Jurkat, Clone E6-1 (cell line): ENCODE data around the gene AOAH.

ENCODE experiments used
- DNase-seq: peaks from one replicate; pipeline ENCODE4 v3.0.0-alpha.2; 2011; ENCODE audit warnings: low read depth, low spot score
- H3K4me3 ChIP-seq: 2 replicates; pipeline ENCODE4 v1.5.1; 2011; ENCODE audit warnings: mild to moderate bottlenecking, low read length, control low read depth, moderate library complexity

Gene AOAH

DNA sequence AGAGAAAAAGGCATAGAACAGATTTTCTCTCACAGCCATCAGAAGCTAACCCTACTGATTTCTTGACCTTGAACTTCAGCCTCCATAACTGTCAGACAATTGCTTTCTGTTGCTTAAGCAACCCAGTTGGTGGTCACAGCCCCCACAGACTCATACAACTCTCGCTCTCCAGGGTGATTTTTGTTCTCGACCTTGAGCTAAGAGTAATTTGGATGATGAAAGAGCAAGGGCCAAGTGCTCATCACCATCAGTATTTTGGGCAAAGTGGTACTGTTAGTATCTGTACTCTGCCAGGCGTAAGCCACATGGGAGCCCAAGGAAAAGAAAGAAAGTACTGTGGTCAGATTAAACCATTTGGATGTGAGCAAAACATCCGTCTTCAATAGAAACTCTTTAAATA is 81.9 kb downstream of the AOAH start:
- DNase-seq: no peak
- no peak overlapping the region for H3K4me3 ChIP-seq

- no peak for DNase-seq
- no peak overlapping the region for H3K4me3 ChIP-seq
Observed at GRCh38 chr7:36642010-36642409, 82.3 kb downstream of the AOAH start.

- no peak overlapping the region for H3K4me3 ChIP-seq
- DNase-seq: no peak
Observed at GRCh38 chr7:36640682-36641081, 83.6 kb downstream of the AOAH start.

GRCh38 chr7:36639826-36640225 is 84.5 kb downstream of the AOAH start:
- no peak overlapping the region for H3K4me3 ChIP-seq
- DNase-seq: peak; percentile 88

DNA sequence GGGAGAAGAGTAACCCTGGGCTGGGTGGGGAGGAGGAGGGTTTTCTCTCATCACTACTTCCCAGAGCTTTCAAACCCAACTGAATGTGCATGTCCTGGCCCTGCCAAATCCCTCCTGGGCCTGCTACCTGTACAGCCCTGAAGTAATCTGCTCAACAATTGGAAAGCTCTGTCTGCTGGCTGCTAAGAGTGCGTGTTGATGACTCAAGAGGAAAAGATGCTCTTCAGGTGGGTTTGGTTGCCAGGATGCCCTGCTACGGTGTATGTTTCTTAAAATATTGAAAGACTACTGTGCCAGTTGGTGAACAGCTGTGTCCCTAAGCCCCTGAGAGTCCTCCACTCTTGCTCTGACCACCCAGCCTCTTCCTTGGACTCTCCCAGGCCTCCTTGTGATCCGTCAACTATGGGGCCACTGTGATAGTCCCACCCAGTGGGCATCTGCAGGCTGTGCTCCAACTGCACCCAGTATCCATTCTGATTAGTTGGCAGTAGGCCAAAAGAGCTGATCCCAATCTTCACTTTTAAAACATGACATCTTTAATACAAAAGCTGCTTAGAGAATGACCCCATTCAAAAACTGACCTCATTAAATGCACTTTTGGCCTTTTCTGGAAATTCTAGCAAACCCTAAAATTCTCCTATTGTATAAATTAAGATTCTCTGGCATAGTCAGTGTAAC is 85.6 kb downstream of the AOAH start:
- H3K4me3 ChIP-seq: no peak overlapping the region
- DNase-seq: no peak

GRCh38 chr7:36638140-36638539 is 86.2 kb downstream of the AOAH start:
- H3K4me3 ChIP-seq: no peak overlapping the region
- no peak for DNase-seq

DNA sequence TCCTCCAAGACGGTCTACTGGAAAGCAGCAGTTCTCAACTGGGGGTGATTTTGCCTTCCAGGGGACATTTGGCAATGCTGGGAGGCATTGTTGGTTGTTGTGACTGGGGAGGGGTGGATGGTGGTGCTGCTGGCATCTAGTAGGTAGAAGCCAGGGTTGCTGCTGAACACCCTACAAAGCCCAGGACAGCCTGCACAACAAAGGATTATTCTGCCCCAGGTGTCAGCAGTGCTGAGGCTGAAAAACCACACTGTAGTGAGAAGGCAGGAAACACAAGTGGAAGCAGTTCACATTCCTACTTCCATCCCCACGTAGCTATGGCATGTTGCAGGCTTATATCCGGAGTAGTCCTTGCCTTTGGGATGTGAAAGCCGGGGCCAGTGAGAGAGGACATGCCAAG is 86.9 kb downstream of the AOAH start:
- peak; percentile 67 for DNase-seq

GRCh38 chr7:36636126-36636525 is 88.2 kb downstream of the AOAH start:
- DNase-seq: no peak
- no peak overlapping the region for H3K4me3 ChIP-seq

More for the DNA sequence above, 86.9 kb downstream of the AOAH start:
- H3K4me3 ChIP-seq: no peak overlapping the region

GRCh38 chr7:36635091-36635490 is 89.2 kb downstream of the AOAH start:
- H3K4me3 ChIP-seq: no peak overlapping the region
- DNase-seq: no peak

GRCh38 chr7:36633377-36633776 is 90.9 kb downstream of the AOAH start:
- no peak for DNase-seq
- no peak overlapping the region for H3K4me3 ChIP-seq

- DNase-seq: no peak
- no peak overlapping the region for H3K4me3 ChIP-seq
Observed at GRCh38 chr7:36630112-36630650, 94.1 kb downstream of the AOAH start.

GRCh38 chr7:36629351-36629750 is 94.9 kb downstream of the AOAH start:
- no peak for DNase-seq
- no peak overlapping the region for H3K4me3 ChIP-seq

DNA sequence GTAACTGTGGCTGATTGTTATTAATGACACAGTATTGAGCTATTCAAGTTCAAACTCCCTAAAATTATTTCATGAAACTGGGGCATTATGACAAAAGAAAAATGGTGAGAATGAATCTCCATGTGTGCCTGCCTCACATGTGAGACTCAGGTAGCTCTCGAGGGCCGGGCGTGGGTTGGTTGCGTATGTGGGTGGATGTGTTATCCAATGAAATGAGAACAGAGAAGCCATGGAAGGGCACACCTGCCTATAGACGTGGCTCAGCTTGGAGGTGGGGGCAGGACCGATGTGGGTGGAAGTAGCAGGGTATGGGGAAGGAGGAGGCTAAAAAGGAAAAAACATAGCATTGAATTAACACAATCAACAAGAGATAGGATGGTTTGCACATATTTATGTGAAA is 96.5 kb downstream of the AOAH start:
- no peak overlapping the region for H3K4me3 ChIP-seq
- DNase-seq: no peak

- no peak overlapping the region for H3K4me3 ChIP-seq
Observed at GRCh38 chr7:36626111-36626510, 98.2 kb downstream of the AOAH start.

GRCh38 chr7:36625247-36625646 is 99.0 kb downstream of the AOAH start:
- no peak overlapping the region for H3K4me3 ChIP-seq
- peak; percentile 47 for DNase-seq

More at GRCh38 chr7:36626111-36626510, 98.2 kb downstream of the AOAH start:
- no peak for DNase-seq

DNA sequence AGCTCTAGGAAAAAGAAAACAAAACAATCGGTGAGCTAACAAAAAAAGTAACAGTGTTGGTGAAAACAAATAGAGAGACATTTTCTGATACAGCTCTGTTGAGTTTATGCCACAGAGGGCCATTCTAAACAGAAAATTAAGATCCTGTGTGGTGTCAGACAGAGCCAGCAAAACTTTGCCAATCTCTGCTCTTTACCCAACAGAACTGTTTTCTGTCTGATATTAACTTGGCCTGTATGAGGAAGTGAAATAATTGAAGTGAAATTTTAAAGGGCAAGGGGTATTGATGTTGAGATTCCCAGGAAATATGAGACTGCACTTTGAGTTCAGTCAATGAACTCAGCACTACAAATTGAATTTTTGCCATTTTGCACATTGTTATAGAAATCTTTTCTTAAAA is 101.0 kb downstream of the AOAH start:
- no peak overlapping the region for H3K4me3 ChIP-seq
- no peak for DNase-seq

DNA sequence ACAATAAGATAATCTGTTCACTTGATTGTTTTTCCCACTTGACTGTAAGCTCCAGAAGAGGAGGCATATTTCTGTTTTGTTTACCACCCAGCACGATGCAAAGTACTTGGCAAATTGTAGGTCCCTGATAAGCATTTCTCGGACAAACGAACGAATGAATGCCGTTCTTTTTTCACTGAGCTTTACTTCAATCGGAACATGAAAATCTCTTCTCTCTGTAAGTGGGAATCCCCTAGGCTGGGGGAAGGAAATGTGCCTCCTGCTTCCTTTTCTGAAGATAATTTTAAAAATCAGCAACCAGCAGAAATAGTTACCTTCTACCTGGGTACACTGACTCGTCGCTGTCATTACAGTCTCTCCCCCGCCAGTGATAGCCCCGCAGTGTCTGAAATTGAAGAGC is 102.9 kb downstream of the AOAH start:
- DNase-seq: no peak

GRCh38 chr7:36620166-36620708 is 104.1 kb downstream of the AOAH start:
- H3K4me3 ChIP-seq: no peak overlapping the region
- no peak for DNase-seq

More for the DNA sequence above, 102.9 kb downstream of the AOAH start:
- H3K4me3 ChIP-seq: no peak overlapping the region

DNA sequence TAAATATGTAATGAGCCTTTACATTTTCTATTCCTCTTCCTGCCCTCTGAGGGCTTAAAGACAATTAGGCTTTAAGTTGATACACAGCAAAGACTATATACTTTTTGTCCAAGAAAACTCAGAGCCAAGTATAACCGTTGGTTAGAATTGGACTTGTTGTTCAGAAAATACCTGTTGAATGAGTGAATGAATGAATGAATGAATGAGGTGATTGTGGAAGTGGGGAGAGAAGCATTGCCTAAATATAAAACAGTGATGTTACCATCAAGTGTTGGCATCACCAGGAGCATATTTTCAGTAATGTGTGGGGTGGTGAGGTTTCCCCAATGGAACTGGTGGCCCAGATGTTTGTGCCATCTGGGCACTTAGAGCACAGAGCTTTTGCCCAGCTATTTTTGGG is 106.9 kb downstream of the AOAH start:
- no peak for DNase-seq
- H3K4me3 ChIP-seq: no peak overlapping the region

- DNase-seq: no peak
- no peak overlapping the region for H3K4me3 ChIP-seq
Observed at GRCh38 chr7:36615852-36616540, 108.3 kb downstream of the AOAH start.
